Heart left ventricle (tissue), 13 donors: ENCODE measurements around the gene RFT1.

ENCODE experiments used
- CTCF ChIP-seq, 12 donors: fragments of 200-600 bp; sonication (generic) in 4 of 12; IDR thresholded peaks; one replicate each; pipeline versions ENCODE4 v1.5.0 to v1.8.0; 2018 to 2022; ENCODE audit warnings: antibody characterized with exemption in 12 of 12, mild to moderate bottlenecking in 5 of 12
- POLR2A ChIP-seq, 2 donors: fragments of 450-650 bp; IDR thresholded peaks; one replicate each; pipeline ENCODE4 v1.6.1; 2017; ENCODE audit warnings: antibody characterized with exemption in 2 of 2, mild to moderate bottlenecking in 2 of 2, moderate library complexity in 2 of 2
- donor health status: ischemic (EF 13 %, LVEDD 7.1; RV severe dilation, severe dysfunction).
- donor health status: DM: no; HTN: yes; CAD: no.
- donor health status: DM: no; HTN: no; CAD: no.
- donor health status: ischemic (EF 25% LVEDD 6.9; RV normal size, moderate dysfunction).
- donor health status: ischemic (EF 25% LVEDD 5.7; RV mildly dilated, moderate dysfunction).
- donor health status: ischemic (EF 35%, LVEDD 5.7; RV mildly dilated, moderate dysfunction).
- donor health status: nonischemic (EF 11% LVEDD 7.7; RV severe dilation, severe dysfunction).
- donor health status: DM: yes; HTN: yes; CAD: no.
- donor health status: PGD.
- donor health status: ischemic (EF 29% LVEDD 5.4; RV normal size, mild dysfunction).
- donor health status: nonischemic (EF 23%, LVEDD 6.1; RV moderate dilation, normal function).

DNA sequence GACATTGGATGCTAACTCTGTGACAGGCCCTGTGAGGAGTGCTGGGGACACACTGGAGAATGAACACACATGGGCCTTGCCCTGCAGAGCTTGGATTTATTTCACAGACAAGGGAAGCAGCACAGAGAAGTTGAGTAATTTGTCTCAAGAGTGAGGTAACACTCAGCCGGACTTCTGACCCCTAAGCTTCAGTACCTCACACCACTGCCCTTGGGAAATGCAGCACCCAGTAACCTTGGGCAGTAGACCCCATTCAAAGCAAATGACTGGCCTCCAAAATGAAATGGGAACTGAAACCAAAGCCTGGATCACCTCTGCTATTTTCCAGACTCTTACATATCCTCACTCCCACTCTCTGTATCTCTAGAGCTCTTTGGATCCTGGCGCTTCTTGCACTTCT, 37.3 kb downstream of the RFT1 start:
- TF ChIP-seq CTCF (IDR thresholded peaks at IDR 0.05) (no peak), POLR2A (IDR thresholded peaks at IDR 0.05) (no peak)
